ENCODE results near the gene ZNF22.

The ZNF22 gene

DNA sequence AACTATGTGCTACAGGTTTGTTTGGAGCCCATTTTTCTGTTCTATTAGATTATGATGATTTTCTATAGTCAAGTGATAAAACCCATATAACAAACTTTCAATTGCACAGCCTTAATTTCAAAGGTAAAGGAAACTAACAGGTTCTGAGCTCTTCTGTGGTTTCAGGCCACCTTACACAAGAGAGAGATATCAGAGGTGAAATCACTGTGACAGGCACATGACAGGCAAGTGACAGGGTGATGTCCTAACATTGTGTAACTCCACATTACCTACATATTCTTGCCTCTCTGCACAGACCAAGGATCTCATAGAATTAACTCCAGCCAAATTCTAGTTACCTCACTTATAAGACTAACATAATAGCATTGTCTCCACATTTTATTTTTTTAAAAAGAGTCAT is 35.0 kb downstream of the ZNF22 start:
- DNase-seq, result no peak

DNA sequence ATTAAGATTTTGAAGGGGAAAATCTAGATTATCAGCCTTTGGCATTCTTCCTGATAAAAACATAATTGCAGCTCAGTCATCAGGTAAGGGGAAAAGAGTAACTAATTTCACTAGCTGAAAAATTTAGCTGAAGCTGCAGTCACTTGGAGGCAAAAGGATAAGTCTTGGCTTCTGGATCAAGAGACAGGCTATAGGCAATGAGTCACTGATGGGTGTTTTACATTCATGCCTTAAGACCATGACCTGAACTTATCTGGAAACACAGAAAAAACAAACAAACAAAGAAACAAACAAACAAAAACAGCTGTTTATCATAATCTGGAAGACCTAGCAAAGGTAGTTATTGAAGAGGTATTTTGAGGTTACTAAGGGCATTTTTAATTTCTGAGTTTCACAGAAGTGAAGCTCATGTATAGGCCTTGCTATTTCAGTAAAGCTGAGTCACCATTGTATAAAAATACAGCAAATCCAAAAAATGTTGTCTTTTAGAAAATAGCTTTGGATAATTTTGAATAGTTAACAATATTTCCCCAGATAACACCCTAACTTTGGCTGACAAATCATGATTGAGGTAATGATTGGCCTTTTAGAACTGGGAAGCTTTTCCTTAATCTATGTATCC is 40.3 kb downstream of the ZNF22 start:
- DNase-seq, result no peak

DNA sequence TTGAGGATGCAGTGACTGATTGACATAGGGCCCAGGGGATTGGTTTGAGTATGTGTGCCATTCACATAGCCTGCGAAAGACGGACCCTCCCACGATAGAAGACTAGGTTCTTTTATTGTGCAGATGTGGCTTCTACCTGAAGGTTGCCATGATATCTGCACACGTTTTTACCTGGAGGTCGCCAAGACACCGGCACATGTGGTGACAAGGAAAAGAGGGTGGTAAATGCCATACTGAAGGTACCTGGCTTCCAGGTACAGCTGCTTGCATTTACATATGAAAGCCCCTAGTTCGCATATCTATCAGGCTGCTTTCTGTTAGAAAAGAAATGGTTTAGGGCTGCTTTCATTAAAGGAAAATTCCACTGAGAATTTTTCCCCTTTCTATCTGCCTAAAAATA is 43.6 kb downstream of the ZNF22 start:
- DNase-seq, result no peak

DNA sequence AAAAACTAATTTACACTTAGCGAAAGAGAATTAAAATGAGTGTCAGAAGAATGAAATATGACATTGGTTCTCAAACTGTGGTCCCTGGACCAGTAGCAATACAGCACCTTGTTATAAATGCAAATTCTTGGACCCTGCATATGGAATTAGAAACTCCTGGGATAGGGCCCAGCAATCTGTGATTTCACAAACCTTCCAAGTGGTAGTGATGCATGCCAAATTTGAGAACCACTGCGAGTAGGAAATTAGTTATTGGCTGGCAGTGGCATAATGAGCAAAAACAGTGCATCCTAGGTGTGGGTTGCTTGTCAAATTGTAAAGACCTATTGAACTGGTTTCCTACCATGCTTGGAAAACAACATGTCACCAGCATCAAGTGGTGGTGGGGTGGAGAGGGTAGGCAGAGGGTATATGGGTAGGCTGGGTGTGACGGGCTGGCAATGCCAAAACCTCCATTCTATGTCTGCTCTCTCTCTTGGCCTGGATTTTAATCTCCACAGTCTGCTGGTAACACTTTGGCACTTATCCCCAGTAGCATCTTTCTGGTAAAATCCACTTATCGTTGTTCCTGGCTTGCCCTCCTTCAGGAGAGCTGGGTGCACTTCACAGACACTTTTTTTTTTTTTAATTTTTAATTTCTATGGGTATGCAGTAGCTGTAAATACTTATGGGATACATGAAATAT is 50.0 kb downstream of the ZNF22 start:
- DNase-seq, result no peak

DNA sequence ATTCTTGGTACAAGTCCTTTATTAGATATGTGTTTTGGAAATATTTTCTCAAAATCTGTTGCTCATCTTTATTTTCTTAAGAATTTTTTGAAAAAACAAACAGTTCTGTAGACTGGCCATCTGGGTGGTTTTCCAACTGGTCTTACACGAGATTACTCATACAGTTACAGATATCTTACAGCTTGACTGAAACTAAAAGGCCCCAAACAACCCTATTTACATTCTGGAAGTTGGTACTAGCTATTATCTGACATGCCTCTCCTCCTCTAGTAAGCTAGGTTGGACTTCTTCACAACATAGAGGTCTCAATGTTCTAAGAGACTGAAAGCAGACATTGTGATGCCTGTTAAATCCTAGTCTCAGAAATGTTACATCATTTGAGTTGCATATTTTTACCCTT is 52.0 kb downstream of the ZNF22 start:
- no peak for DNase-seq

DNA sequence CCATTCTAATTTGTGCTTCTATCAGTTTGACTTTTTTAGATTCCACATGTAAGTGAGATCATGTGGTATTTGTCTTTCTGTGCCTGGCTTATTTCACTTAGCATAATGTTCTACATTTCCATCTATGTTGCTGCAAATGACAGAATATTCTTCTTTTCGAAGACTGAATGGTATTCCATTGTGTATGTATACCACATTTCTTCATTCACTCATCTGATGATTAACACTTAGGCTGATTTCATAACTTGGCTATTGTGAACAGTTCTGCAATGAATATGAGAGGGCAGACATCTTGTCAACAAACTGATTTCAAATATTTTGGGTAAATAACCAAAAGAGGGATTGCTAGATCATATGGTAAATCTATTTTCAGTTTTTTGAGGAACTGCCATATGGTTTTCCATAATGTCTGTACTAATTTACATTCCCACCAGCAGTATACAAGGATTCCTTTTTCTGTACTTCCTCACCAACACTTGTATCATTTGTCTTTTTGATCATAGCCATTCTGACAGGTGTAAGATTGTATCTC is 52.9 kb downstream of the ZNF22 start:
- no peak for DNase-seq

Data from CD4-positive, alpha-beta T cell treated with Interleukin-17A for 1 hour (primary cell).